ENCODE data around the gene GAMT.
"Not testable (repeated sequence)": the region's sequence is repeated elsewhere in the genome, so short reads cannot be mapped to it uniquely, and the experiment has no call there.

Gene GAMT

GRCh38 chr19:1401138-1401888, at the start of gene GAMT:
Gene GAMT (minus strand): TSS chr19:1401542. CDS start chr19:1401476, 66 bp downstream.
- DNase-seq: no peak

- DNase-seq: no peak
Observed at GRCh38 chr19:1449467-1450442, 48.4 kb upstream of the GAMT start, which contains the start of gene APC2. Gene APC2 (plus strand): TSS chr19:1450121. CDS start chr19:1453002, 2,881 bp downstream.

- DNase-seq: no peak
Observed at GRCh38 chr19:1447944-1448343, 46.6 kb upstream of the GAMT start.

- no peak for DNase-seq
Observed at GRCh38 chr19:1447504-1447903, 46.2 kb upstream of the GAMT start.

GRCh38 chr19:1446713-1447481, 45.6 kb upstream of the GAMT start:
- no peak for DNase-seq

GRCh38 chr19:1445932-1446712, 44.8 kb upstream of the GAMT start:
- no peak for DNase-seq

GRCh38 chr19:1445185-1445931, 44.0 kb upstream of the GAMT start:
- DNase-seq: peak; percentile 34 to 37

DNA sequence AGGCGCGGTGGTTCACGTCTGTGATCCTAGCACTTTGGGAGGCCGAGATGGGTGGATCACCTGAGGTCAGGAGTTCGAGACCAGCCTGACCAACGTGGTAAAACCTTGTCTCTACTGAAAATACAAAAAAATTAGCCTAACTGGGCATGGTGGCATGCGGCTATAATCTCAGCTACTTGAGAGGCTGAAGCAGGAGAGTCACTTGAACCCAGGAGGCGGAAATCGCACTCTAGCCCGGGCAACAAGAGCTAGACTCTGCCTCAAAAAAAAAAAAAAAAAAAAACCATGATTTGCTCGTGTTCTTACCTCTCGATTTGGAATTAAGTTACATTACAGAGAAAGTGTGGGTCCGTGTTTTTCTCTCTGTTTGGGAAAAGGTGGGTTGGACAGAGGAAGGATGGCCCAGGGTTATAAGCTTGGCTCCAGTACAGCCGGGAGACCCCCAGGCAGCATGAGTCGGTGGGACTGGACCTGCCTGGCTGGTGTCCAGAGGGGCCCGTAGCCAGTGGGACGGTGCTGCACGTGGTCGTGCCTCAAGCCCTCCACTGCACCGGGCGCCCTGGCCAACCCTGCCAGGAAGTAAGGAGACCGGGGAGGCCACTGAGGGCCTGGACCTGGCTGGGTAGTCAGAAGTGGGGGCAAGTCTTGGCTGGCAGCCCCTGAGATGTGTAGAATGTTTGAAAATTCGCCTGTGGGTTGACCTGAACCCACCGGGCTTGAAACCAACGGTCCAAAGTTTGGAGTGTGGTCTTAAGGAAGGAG, 40.5 kb upstream of the GAMT start:
- no peak for DNase-seq

DNA sequence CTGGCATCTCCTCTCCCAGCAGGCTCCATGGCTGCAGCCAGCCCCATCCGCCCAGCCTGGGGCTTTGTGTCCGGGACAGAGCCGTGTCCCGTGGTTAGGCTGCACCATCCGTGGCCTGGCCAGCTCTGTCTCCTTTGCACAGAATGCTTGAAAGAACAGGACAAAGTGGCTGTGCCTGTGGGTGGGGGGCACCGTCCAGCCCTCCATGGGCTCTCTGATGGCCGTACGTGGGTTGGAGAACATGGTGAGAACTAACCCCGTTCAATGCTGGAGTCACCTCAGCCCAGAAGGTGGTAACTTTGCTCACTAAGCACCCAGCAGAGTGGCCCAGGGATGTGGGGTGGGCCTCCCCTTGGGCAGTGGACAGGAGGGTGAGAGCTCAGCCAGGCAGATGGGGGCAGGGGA, 39.7 kb upstream of the GAMT start:
- no peak for DNase-seq

DNA sequence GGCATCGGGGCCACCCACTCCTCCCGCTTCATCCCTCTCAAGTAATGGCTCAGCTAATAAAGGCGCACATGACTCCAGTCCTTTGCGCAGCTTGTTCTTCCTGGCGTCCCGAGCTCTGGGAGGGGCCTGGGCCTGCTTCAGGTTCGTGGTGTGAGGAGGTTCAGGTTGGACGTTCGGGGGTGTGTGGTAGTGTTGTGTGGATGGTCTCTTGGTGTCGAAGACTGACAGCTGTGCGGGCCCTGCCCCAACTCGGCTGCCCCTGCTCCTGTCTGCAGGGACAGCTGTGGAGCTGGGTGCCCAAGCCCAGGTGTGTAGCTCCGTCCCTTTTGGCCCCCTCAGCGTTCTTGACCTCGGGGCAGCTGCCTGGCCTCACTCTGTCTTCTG, 39.1 kb upstream of the GAMT start:
- DNase-seq: no peak

- not testable (repeated sequence) for DNase-seq
Observed at GRCh38 chr19:1439525-1440417, 38.4 kb upstream of the GAMT start.

DNA sequence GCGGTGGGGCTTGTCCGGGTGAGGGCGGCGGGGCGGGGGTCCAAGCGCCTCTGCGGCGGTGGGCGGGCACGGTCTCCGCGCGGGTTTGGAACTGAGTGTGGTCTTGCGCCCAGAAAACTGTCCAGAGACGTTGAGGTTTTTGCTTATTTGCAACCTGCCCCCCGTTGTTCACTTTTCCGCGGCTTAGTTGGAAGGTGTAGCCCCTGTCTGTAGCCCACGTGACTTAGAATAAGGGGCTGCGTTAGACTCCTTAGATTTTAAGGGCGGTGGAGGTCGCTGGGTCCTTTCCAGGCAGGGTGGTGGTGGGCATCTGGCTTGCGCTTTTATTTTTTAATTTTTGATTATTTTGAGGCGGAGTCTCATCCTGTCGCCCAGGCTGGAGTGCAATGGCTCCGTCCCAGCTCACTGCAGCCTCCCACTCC, 37.6 kb upstream of the GAMT start:
- DNase-seq: no peak

DNA sequence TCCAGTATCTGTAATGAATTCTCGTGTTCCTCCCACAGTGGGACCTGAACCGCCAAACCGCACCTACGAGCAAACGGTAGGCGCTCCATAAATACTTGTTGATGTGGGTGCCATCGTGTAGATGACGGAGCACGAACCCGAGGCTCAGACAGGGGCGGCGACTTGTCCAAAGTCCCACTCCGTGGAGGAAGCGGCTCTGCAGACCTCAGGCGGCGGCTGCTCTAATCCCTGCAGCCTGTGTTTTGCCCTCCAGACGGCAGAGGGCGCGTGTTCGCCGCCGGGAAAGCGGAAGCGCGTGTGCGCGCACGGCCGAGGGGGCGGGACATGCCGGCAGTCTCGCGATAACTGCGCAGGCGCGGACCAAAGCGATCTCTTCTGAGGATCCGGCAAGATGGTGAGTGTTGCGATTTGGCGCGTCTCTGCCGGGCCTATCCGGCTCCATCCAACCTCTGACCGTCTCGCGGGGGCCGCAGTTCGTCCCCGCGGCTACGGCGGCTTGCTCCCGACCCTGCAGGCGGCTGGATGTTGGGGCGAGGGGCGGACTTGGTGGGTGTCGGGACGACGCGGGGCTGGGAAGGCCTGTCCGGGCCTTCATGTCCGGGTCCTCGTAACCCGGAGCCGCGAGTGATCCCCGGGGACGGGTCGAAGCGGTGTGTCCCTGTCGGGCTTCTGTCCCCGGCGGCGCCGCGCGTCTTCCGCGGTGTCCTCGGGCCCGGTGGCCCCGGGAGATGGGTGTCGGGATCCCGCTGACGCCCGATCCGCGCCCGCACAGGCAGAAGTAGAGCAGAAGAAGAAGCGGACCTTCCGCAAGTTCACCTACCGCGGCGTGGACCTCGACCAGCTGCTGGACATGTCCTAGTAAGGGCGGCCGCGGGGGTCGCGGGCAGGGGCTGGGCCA, 36.9 kb upstream of the GAMT start, which contains the start of gene RPS15:
Gene RPS15, plus strand, starts transcription at position 362 of the 898 bp plus-strand sequence. Its CDS starts 30 bp downstream, at position 392.
- DNase-seq: peak; percentile 86 to 92

GRCh38 chr19:1437609-1438008, 36.3 kb upstream of the GAMT start:
- DNase-seq: no peak

GRCh38 chr19:1435378-1435989, 34.1 kb upstream of the GAMT start:
- DNase-seq: no peak

DNA sequence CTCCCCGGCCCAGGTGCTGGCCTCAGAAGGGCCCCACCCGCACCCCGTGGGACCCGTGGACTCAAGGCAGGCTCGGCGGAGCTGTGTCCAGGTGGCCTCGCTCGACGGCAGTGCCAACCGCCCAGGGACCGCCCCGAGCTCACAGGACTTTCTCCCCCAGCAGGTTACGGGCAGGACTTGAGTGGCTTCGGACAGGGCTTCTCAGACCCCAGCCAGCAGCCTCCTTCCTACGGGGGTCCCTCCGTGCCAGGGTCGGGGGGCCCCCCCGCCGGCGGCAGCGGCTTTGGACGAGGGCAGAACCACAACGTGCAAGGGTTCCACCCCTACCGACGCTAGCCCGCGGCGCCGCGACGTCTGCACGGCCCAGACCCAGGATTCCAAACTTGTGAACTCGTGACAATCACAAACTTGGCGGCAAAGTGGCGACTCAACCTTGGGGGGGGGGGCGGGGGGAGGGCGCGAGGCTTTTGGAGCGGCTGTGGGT, 33.3 kb upstream of the GAMT start:
- no peak for DNase-seq

GRCh38 chr19:1434040-1434366, 32.7 kb upstream of the GAMT start:
- no peak for DNase-seq
